Measurements from ENCODE around the gene CROCC.
A peak's percentile ranks its signal among the peaks of the same experiment; 100 is the strongest.

CROCC gene

GRCh38 chr1:16999863-17000262, 78.1 kb downstream of the CROCC start:
- Mint-ChIP-seq H3K4me1 (no peaks in the 10 kb centered on the region), H3K27me3 (no peaks in the 10 kb centered on the region), H3K9me3 (no peaks in the 10 kb centered on the region), H3K27ac (no peak overlapping the region), H3K4me3 (no peak overlapping the region), H3K36me3 (peaks cover 40 to 59% of the 10 kb centered on the region in 2 donors)
- DNase-seq (no peak), ATAC-seq (replicated peaks) (no peak)

GRCh38 chr1:17001760-17002523, 80.2 kb downstream of the CROCC start:
- H3K4me1 Mint-ChIP-seq: no peaks in the 10 kb centered on the region
- no peaks in the 10 kb centered on the region for H3K27me3 Mint-ChIP-seq
- ATAC-seq (replicated peaks): no peak
- H3K36me3 Mint-ChIP-seq: peaks cover 30 to 46% of the 10 kb centered on the region in 2 donors
- no peak for DNase-seq
- H3K4me3 Mint-ChIP-seq: no peak overlapping the region
- no peaks in the 10 kb centered on the region for H3K9me3 Mint-ChIP-seq
- H3K27ac Mint-ChIP-seq: no peak overlapping the region

- ATAC-seq (replicated peaks) (no peak), DNase-seq (no peak)
- Mint-ChIP-seq H3K27me3 (no peaks in the 10 kb centered on the region), H3K36me3 (peaks cover 30 to 46% of the 10 kb centered on the region in 2 donors), H3K4me1 (no peaks in the 10 kb centered on the region), H3K27ac (no peak overlapping the region), H3K9me3 (no peaks in the 10 kb centered on the region), H3K4me3 (no peak overlapping the region)
Measured at GRCh38 chr1:17002524-17002902, 80.8 kb downstream of the CROCC start.

- DNase-seq (no peak), ATAC-seq (replicated peaks) (no peak)
- Mint-ChIP-seq H3K4me3 (no peak overlapping the region), H3K27ac (no peak overlapping the region), H3K9me3 (no peaks in the 10 kb centered on the region), H3K36me3 (peaks cover 17 to 30% of the 10 kb centered on the region in 2 donors), H3K27me3 (no peaks in the 10 kb centered on the region), H3K4me1 (peaks cover 3 to 4% of the 10 kb centered on the region in 2 donors)
Measured at GRCh38 chr1:17004466-17005364, 83.0 kb downstream of the CROCC start.

- no peak for DNase-seq
- no peak overlapping the region for H3K27ac Mint-ChIP-seq
- no peaks in the 10 kb centered on the region for H3K27me3 Mint-ChIP-seq
- no peak overlapping the region for H3K4me3 Mint-ChIP-seq
- ATAC-seq (replicated peaks): no peak
- H3K9me3 Mint-ChIP-seq: no peaks in the 10 kb centered on the region
- peaks cover 17 to 28% of the 10 kb centered on the region in 2 donors for H3K36me3 Mint-ChIP-seq
- H3K4me1 Mint-ChIP-seq: peaks cover 9 to 11% of the 10 kb centered on the region in 2 donors
Measured at GRCh38 chr1:17005365-17005740, 83.6 kb downstream of the CROCC start.

- Mint-ChIP-seq H3K36me3 (peaks cover 9 to 18% of the 10 kb centered on the region in 2 donors), H3K27me3 (no peaks in the 10 kb centered on the region), H3K4me3 (no peak overlapping the region), H3K4me1 (peaks cover 19 to 20% of the 10 kb centered on the region in 2 donors), H3K27ac (no peak overlapping the region), H3K9me3 (no peaks in the 10 kb centered on the region)
- no peak for ATAC-seq (replicated peaks)
- DNase-seq: no peak
Measured at GRCh38 chr1:17007121-17007520, 85.4 kb downstream of the CROCC start.

GRCh38 chr1:17008208-17008855, 86.6 kb downstream of the CROCC start:
- Mint-ChIP-seq H3K4me1 (peaks cover 23% of the 10 kb centered on the region in 2 donors), H3K36me3 (peaks cover 5 to 11% of the 10 kb centered on the region in 2 donors), H3K4me3 (no peak overlapping the region), H3K27me3 (peaks cover 0 to 4% of the 10 kb centered on the region in 2 donors), H3K9me3 (no peaks in the 10 kb centered on the region), H3K27ac (no peak overlapping the region)
- no peak for DNase-seq
- no peak for ATAC-seq (replicated peaks)

GRCh38 chr1:17009706-17010105, 88.0 kb downstream of the CROCC start:
- DNase-seq: no peak
- Mint-ChIP-seq H3K9me3 (no peaks in the 10 kb centered on the region), H3K4me1 (peaks cover 26 to 30% of the 10 kb centered on the region in 2 donors), H3K36me3 (no peaks in the 10 kb centered on the region), H3K27ac (peak overlapping the region; percentile 37), H3K4me3 (peak overlapping the region in 1 of 2 donors; percentile 82), H3K27me3 (peaks cover 0 to 4% of the 10 kb centered on the region in 2 donors)
- ATAC-seq (replicated peaks): peak in 1 of 2 donors; percentile 30

GRCh38 chr1:17011092-17011438, 89.3 kb downstream of the CROCC start:
- Mint-ChIP-seq H3K4me3 (peak overlapping the region; percentile 82), H3K27me3 (peaks cover 0 to 4% of the 10 kb centered on the region in 2 donors), H3K9me3 (no peaks in the 10 kb centered on the region), H3K36me3 (no peaks in the 10 kb centered on the region), H3K27ac (peak overlapping the region; percentile 9), H3K4me1 (peaks cover 26 to 30% of the 10 kb centered on the region in 2 donors)
- DNase-seq (no peak), ATAC-seq (replicated peaks) (no peak)

- peaks cover 26 to 30% of the 10 kb centered on the region in 2 donors for H3K4me1 Mint-ChIP-seq
- H3K9me3 Mint-ChIP-seq: no peaks in the 10 kb centered on the region
- ATAC-seq (replicated peaks) (peak; percentile 95 to 98), DNase-seq (peak; percentile 79)
- H3K27me3 Mint-ChIP-seq: peaks cover 0 to 4% of the 10 kb centered on the region in 2 donors
- H3K36me3 Mint-ChIP-seq: peaks cover 0 to 4% of the 10 kb centered on the region in 2 donors
- peak within 1 kb of the TSS; percentile 25 for H3K27ac Mint-ChIP-seq
- peak within 1 kb of the TSS; percentile 82 to 83 for H3K4me3 Mint-ChIP-seq
Measured at GRCh38 chr1:17011439-17012307, 89.9 kb downstream of the CROCC start, which contains the start of gene ATP13A2. Gene ATP13A2, minus strand, starts transcription at chr1:17011928. Its CDS starts 190 bp downstream, at chr1:17011738.

GRCh38 chr1:17012775-17013490, 91.2 kb downstream of the CROCC start:
- Mint-ChIP-seq H3K9me3 (no peaks in the 10 kb centered on the region), H3K27ac (no peak overlapping the region), H3K4me3 (peak overlapping the region in 1 of 2 donors; percentile 6), H3K4me1 (peaks cover 26 to 30% of the 10 kb centered on the region in 2 donors), H3K27me3 (peaks cover 0 to 4% of the 10 kb centered on the region in 2 donors), H3K36me3 (peaks cover 2 to 9% of the 10 kb centered on the region in 2 donors)
- DNase-seq: no peak
- no peak for ATAC-seq (replicated peaks)

- H3K36me3 Mint-ChIP-seq: peaks cover 2 to 14% of the 10 kb centered on the region in 2 donors
- peaks cover 26 to 31% of the 10 kb centered on the region in 2 donors for H3K4me1 Mint-ChIP-seq
- DNase-seq (no peak), ATAC-seq (replicated peaks) (peak in 1 of 2 donors; percentile 23)
- no peaks in the 10 kb centered on the region for H3K9me3 Mint-ChIP-seq
- no peak overlapping the region for H3K27ac Mint-ChIP-seq
- no peak overlapping the region for H3K4me3 Mint-ChIP-seq
- peaks cover 0 to 4% of the 10 kb centered on the region in 2 donors for H3K27me3 Mint-ChIP-seq
Measured at GRCh38 chr1:17013491-17014320, 92.0 kb downstream of the CROCC start.
